ENCODE results near the gene TVP23C. TPM values are rescaled to one million over a fixed set of nuclear protein-coding genes. Genes with fewer than 3 reads are reported as not detected.

TVP23C gene
- total RNA-seq, 1 experiment from 2014 or later = 14.1 TPM

- H3K27me3 ChIP-seq (ENCODE audit: insufficient read depth, low read length) = no peaks in the 10 kb centered on the region
- no peaks in the 10 kb centered on the region for H3K79me2 ChIP-seq (ENCODE audit: insufficient read depth, low read length)
- no TSS peak for BruUV-seq (replicated peaks)
- H3K9ac ChIP-seq (ENCODE audit: low read length) = no peak overlapping the region
- no peak for ATAC-seq
- DNase-seq (ENCODE audit: low read depth, low spot score) = no peak
- H3K4me3 ChIP-seq (replicated peaks in 1 of 2; ENCODE audit: low read depth in 1 of 2, low read length in 2 of 2) = no peak overlapping the region
- no peak overlapping the region for H2AFZ ChIP-seq (ENCODE audit: low read depth, low read length, poor library complexity, severe bottlenecking)
- RAD21 ChIA-PET (ENCODE audit: low non-redundant PET in 1 of 2, low total read pairs in 2 of 2, uncharacterized antibody in 2 of 2, unreplicated experiment in 2 of 2) = no interaction called here
- no peaks in the 10 kb centered on the region for H4K20me1 ChIP-seq (ENCODE audit: insufficient read depth)
- no peak for TF ChIP-seq CEBPB (IDR thresholded peaks at IDR 0.05; ENCODE audit: low read depth)
- no peak for TF ChIP-seq POLR2A (IDR thresholded peaks at IDR 0.05; ENCODE audit: borderline replicate concordance, extremely low read depth, insufficient read depth, insufficient read length)
- no peak for TF ChIP-seq EGR1 (IDR thresholded peaks at IDR 0.05; ENCODE audit: low read depth)
- no peak for TF ChIP-seq CTCF (IDR thresholded peaks at IDR 0.05 in 2 of 3, conservative IDR thresholded peaks at IDR 0.05 in 1 of 3; ENCODE audit: borderline replicate concordance in 1 of 3, insufficient read depth in 1 of 3, low read depth in 2 of 3, low read length in 2 of 3)
- TF ChIP-seq SRF (IDR thresholded peaks at IDR 0.05; ENCODE audit: low read depth) = no peak
- no peak for TF ChIP-seq EZH2phosphoT487 (IDR thresholded peaks at IDR 0.05; ENCODE audit: borderline replicate concordance)
- TF ChIP-seq CBX3 (IDR thresholded peaks at IDR 0.05; ENCODE audit: low read depth) = no peak
- no peak for TF ChIP-seq MAX (IDR thresholded peaks at IDR 0.05)
- TF ChIP-seq ELF1 (IDR thresholded peaks at IDR 0.05; ENCODE audit: borderline replicate concordance, low read depth) = no peak
- no peak overlapping the region for H3K4me2 ChIP-seq (ENCODE audit: low read length)
- H3K9me2 ChIP-seq (ENCODE audit: insufficient read depth) = no peaks in the 10 kb centered on the region
- H3K9me3 ChIP-seq (ENCODE audit: control insufficient read depth in 1 of 2, insufficient read depth in 1 of 2, low read depth in 1 of 2, low read length in 2 of 2) = no peaks in the 10 kb centered on the region
- POLR2A ChIA-PET = no interaction called here
- intact Hi-C loops (cut with micrococcal nuclease) = no loop called here
- CTCF ChIA-PET = no interaction called here
- no peak overlapping the region for H3K27ac ChIP-seq (ENCODE audit: low read depth, low read length)
- H3K4me1 ChIP-seq (ENCODE audit: control insufficient read depth in 1 of 2, insufficient read depth in 2 of 2, low read length in 2 of 2) = peaks cover 11 to 18% of the 10 kb centered on the region in 2 experiments
- no peaks in the 10 kb centered on the region; a peak in 1 of 4 replicates for H3K36me3 ChIP-seq (ENCODE audit: control insufficient read depth in 1 of 2, insufficient read depth in 2 of 2, low read length in 2 of 2)
Measured at GRCh38 chr17:15483431-15483830, 79.9 kb downstream of the TVP23C start.

GRCh38 chr17:15482476-15482875 is 80.8 kb downstream of the TVP23C start:
- BruUV-seq (replicated peaks) = no TSS peak
- no peak overlapping the region for H3K27ac ChIP-seq (ENCODE audit: low read depth, low read length)
- H4K20me1 ChIP-seq (ENCODE audit: insufficient read depth) = no peaks in the 10 kb centered on the region
- H3K27me3 ChIP-seq (ENCODE audit: insufficient read depth, low read length) = no peaks in the 10 kb centered on the region
- intact Hi-C loops (cut with micrococcal nuclease) = no loop called here
- DNase-seq (ENCODE audit: low read depth, low spot score) (no peak), ATAC-seq (no peak)
- POLR2A ChIA-PET = no interaction called here
- no peaks in the 10 kb centered on the region; a peak in 1 of 4 replicates for H3K36me3 ChIP-seq (ENCODE audit: control insufficient read depth in 1 of 2, insufficient read depth in 2 of 2, low read length in 2 of 2)
- RAD21 ChIA-PET (ENCODE audit: low non-redundant PET in 1 of 2, low total read pairs in 2 of 2, uncharacterized antibody in 2 of 2, unreplicated experiment in 2 of 2) = no interaction called here
- no peaks in the 10 kb centered on the region for H3K9me3 ChIP-seq (ENCODE audit: control insufficient read depth in 1 of 2, insufficient read depth in 1 of 2, low read depth in 1 of 2, low read length in 2 of 2)
- no peak overlapping the region for H3K4me2 ChIP-seq (ENCODE audit: low read length)
- no peak overlapping the region for H3K4me3 ChIP-seq (replicated peaks in 1 of 2; ENCODE audit: low read depth in 1 of 2, low read length in 2 of 2)
- H2AFZ ChIP-seq (ENCODE audit: low read depth, low read length, poor library complexity, severe bottlenecking) = no peak overlapping the region
- no peaks in the 10 kb centered on the region for H3K9me2 ChIP-seq (ENCODE audit: insufficient read depth)
- peaks cover 11 to 18% of the 10 kb centered on the region in 2 experiments for H3K4me1 ChIP-seq (ENCODE audit: control insufficient read depth in 1 of 2, insufficient read depth in 2 of 2, low read length in 2 of 2)
- no peaks in the 10 kb centered on the region for H3K79me2 ChIP-seq (ENCODE audit: insufficient read depth, low read length)
- no peak for TF ChIP-seq SP1 (IDR thresholded peaks at IDR 0.05; ENCODE audit: low read depth)
- TF ChIP-seq FOSL1 (IDR thresholded peaks at IDR 0.05; ENCODE audit: low read depth) = no peak
- TF ChIP-seq CBX3 (IDR thresholded peaks at IDR 0.05; ENCODE audit: low read depth) = no peak
- no peak for TF ChIP-seq MAX (IDR thresholded peaks at IDR 0.05)
- no peak for TF ChIP-seq SIN3A (IDR thresholded peaks at IDR 0.05; ENCODE audit: low read depth)
- no peak for TF ChIP-seq POLR2A (IDR thresholded peaks at IDR 0.05; ENCODE audit: borderline replicate concordance, extremely low read depth, insufficient read depth, insufficient read length)
- TF ChIP-seq ZNF274 (IDR thresholded peaks at IDR 0.05; ENCODE audit: low read depth, low read length) = no peak
- TF ChIP-seq REST (IDR thresholded peaks at IDR 0.05; ENCODE audit: low read depth) = no peak
- no peak for TF ChIP-seq CEBPB (IDR thresholded peaks at IDR 0.05; ENCODE audit: low read depth)
- no peak for TF ChIP-seq EZH2 (IDR thresholded peaks at IDR 0.05)
- TF ChIP-seq SRF (IDR thresholded peaks at IDR 0.05; ENCODE audit: low read depth) = no peak
- no peak overlapping the region for H3K9ac ChIP-seq (ENCODE audit: low read length)
- CTCF ChIA-PET = no interaction called here

Data from HCT116 (cell line).